Mesenchymal stem cell (in vitro differentiated cells and primary cell): ENCODE results near the gene RNF114.

Source experiments
- DNase-seq: peaks from one replicate; pipeline ENCODE4 v3.0.0-alpha.2; 2013
- H2AFZ ChIP-seq: one replicate; pipeline ENCODE4 v1.6.1; 2013; ENCODE audit warnings: low read depth, mild to moderate bottlenecking, control low read depth, inconsistent platforms, low read length, moderate library complexity
- H2AK5ac ChIP-seq: 2 replicates; pipeline ENCODE4 v1.6.1; 2013; ENCODE audit warnings: low read length, moderate library complexity, mild to moderate bottlenecking, inconsistent platforms; ENCODE audit not compliant: severe bottlenecking
- H2BK120ac ChIP-seq: one replicate; pipeline ENCODE4 v1.6.1; 2013; ENCODE audit warnings: low read depth, mild to moderate bottlenecking, inconsistent platforms, low read length, moderate library complexity
- H2BK12ac ChIP-seq, 2 experiments: one replicate each; pipeline ENCODE4 v1.6.1; 2013; ENCODE audit warnings: inconsistent platforms in 2 of 2, low read length in 2 of 2, mild to moderate bottlenecking in 2 of 2, moderate library complexity in 2 of 2, control low read depth in 1 of 2
- H2BK15ac ChIP-seq: one replicate; pipeline ENCODE4 v1.6.1; 2013; ENCODE audit warnings: mild to moderate bottlenecking, low read depth, inconsistent platforms; ENCODE audit not compliant: poor library complexity, severe bottlenecking
- H2BK5ac ChIP-seq: 2 replicates; pipeline ENCODE4 v1.6.1; 2013; ENCODE audit warnings: low read depth, mild to moderate bottlenecking, low read length, control low read depth, inconsistent platforms; ENCODE audit not compliant: poor library complexity, severe bottlenecking
- H3K14ac ChIP-seq, 2 experiments: one replicate each; pipeline ENCODE4 v1.6.1; 2013; ENCODE audit warnings: inconsistent platforms in 2 of 2, low read length in 2 of 2, control low read depth in 1 of 2, mild to moderate bottlenecking in 1 of 2, moderate library complexity in 1 of 2
- H3K18ac ChIP-seq, 2 experiments: one replicate each; pipeline ENCODE4 v1.6.1; 2013; ENCODE audit warnings: inconsistent platforms in 2 of 2, low read length in 2 of 2, control low read depth in 1 of 2, low read depth in 1 of 2, mild to moderate bottlenecking in 1 of 2
- H3K23ac ChIP-seq, 2 experiments: one replicate each; pipeline ENCODE4 v1.6.1; 2013; ENCODE audit warnings: inconsistent platforms in 2 of 2, low read length in 2 of 2, mild to moderate bottlenecking in 2 of 2, moderate library complexity in 2 of 2, control low read depth in 1 of 2
- H3K27ac ChIP-seq: 2 replicates; pipeline ENCODE4 v1.5.1; 2013; ENCODE audit warnings: mild to moderate bottlenecking, moderate library complexity, low read length, control low read depth, inconsistent platforms; ENCODE audit not compliant: poor library complexity, severe bottlenecking
- H3K27me3 ChIP-seq, 2 experiments: 2 replicates each; pipeline versions ENCODE4 v1.6.1 to v1.7.0; 2013; ENCODE audit warnings: low read length in 2 of 2, mild to moderate bottlenecking in 2 of 2, moderate library complexity in 2 of 2, control low read depth in 1 of 2, inconsistent platforms in 1 of 2; ENCODE audit not compliant: control insufficient read depth in 1 of 2, insufficient read depth in 1 of 2
- H3K36me3 ChIP-seq, 2 experiments: 2 replicates each; pipeline versions ENCODE4 v1.6.1 to v1.7.0; 2013; ENCODE audit warnings: low read length in 2 of 2, control low read depth in 1 of 2, inconsistent platforms in 1 of 2, low read depth in 1 of 2, mild to moderate bottlenecking in 1 of 2; ENCODE audit not compliant: insufficient read depth in 2 of 2, control insufficient read depth in 1 of 2
- H3K4ac ChIP-seq, 2 experiments: one replicate each; pipeline ENCODE4 v1.6.1; 2013; ENCODE audit warnings: inconsistent platforms in 2 of 2, low read length in 2 of 2, mild to moderate bottlenecking in 2 of 2, moderate library complexity in 2 of 2, control low read depth in 1 of 2, low read depth in 1 of 2
- H3K4me1 ChIP-seq: 2 replicates; pipeline ENCODE4 v1.6.1; 2013; ENCODE audit warnings: low read depth, low read length, control low read depth; ENCODE audit not compliant: control insufficient read depth, insufficient read depth
- H3K4me2 ChIP-seq: 2 replicates; pipeline ENCODE4 v1.6.1; 2013; ENCODE audit warnings: low read length, mild to moderate bottlenecking, inconsistent platforms; ENCODE audit not compliant: poor library complexity, severe bottlenecking
- H3K4me3 ChIP-seq, 2 experiments: 2 replicates each; pipeline versions ENCODE4 v1.5.1 to v1.7.0; 2013; ENCODE audit warnings: low read length in 2 of 2, mild to moderate bottlenecking in 2 of 2, control low read depth in 1 of 2, low read depth in 1 of 2; ENCODE audit not compliant: insufficient read depth in 1 of 2
- H3K79me1 ChIP-seq: replicated peaks from 2 replicates; pipeline ENCODE4 v1.6.1; 2013; ENCODE audit warnings: mild to moderate bottlenecking, control low read depth, low read length, inconsistent platforms; ENCODE audit not compliant: poor library complexity, severe bottlenecking
- H3K9ac ChIP-seq: 2 replicates; pipeline ENCODE4 v1.7.0; 2013; ENCODE audit warnings: mild to moderate bottlenecking, low read length, moderate library complexity
- H3K9me3 ChIP-seq: 2 replicates; pipeline ENCODE4 v1.7.0; 2013; ENCODE audit warnings: mild to moderate bottlenecking, low read length; ENCODE audit not compliant: control insufficient read depth
- H4K8ac ChIP-seq: one replicate; pipeline ENCODE4 v1.6.1; 2013; ENCODE audit warnings: inconsistent platforms, mild to moderate bottlenecking, low read length, moderate library complexity
- H4K91ac ChIP-seq: one replicate; pipeline ENCODE4 v1.6.1; 2013; ENCODE audit warnings: mild to moderate bottlenecking, low read length, inconsistent platforms
- WGBS: methylation state at CpG from one replicate; pipeline ENCODE4 v1.1.7; 2013; ENCODE audit warnings: mixed read lengths; 5-methylcytosine and 5-hydroxymethylcytosine counted together

Gene RNF114

DNA sequence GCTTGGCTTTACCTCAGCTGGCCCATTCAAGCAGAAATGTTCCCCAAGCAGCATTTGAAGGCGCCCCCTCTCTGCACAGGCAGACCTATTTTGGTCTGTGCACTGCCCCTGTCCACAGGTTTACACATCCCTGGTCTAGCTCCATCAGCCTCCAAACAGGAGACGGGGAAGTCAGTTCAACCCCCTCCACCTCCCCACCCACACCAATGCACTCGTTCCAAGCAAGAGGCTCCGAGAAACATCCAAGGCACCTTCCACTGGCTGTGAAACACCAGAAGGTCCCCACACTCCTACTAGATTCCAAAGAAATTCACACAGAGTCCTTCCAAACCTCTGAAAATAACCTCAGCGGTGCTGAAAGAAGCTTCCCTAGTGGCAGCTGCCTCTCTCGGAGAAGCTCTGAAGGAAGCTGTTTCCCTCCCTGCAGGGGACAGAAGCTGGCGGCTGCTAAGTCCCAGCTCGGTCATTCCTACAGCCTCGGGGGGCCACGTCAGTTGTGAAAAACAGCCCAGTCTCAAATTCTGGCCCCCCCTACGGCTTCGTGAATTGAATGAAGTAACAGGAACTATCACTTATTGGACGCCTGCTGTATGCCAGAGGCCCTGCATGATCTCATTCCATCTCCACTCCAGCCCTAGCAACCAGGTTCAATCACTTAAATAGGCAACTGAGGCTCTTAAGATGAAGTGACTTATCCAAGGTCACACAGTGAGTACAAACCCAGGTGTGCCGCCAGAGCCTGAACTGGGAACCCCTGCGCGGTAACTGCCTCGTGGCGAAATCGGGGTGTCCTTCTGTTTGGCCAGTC lies 21.7 kb upstream of the RNF114 start:
- H3K4me2 ChIP-seq: peak overlapping the region; percentile 71
- no peak overlapping the region for H3K27ac ChIP-seq
- 17% methylated on average over 19 of the region's 19 CpGs for WGBS
- H2BK15ac ChIP-seq: no peak overlapping the region
- peak overlapping the region in 1 of 2 experiments; percentile 48 for H3K4ac ChIP-seq
- H3K36me3 ChIP-seq: peaks cover 13% of the 10 kb centered on the region in 2 experiments
- H4K8ac ChIP-seq: peak overlapping the region; percentile 73
- H3K23ac ChIP-seq: no peak overlapping the region
- H3K4me1 ChIP-seq: peaks cover 12% of the 10 kb centered on the region
- peak overlapping the region in 1 of 2 experiments; percentile 61 for H3K18ac ChIP-seq
- peak overlapping the region; percentile 91 to 94 for H3K4me3 ChIP-seq
- no peaks in the 10 kb centered on the region for H3K27me3 ChIP-seq
- no peaks in the 10 kb centered on the region for H3K9me3 ChIP-seq
- H3K9ac ChIP-seq: peak overlapping the region; percentile 95
- H2BK12ac ChIP-seq: no peak overlapping the region
- H2BK120ac ChIP-seq: no peak overlapping the region
- no peak overlapping the region for H4K91ac ChIP-seq
- peaks cover 13% of the 10 kb centered on the region for H3K79me1 ChIP-seq
- no peak overlapping the region for H2AK5ac ChIP-seq
- peak; percentile 60 for DNase-seq
- H2AFZ ChIP-seq: no peak overlapping the region
- H3K14ac ChIP-seq: no peak overlapping the region
- H2BK5ac ChIP-seq: no peak overlapping the region

DNA sequence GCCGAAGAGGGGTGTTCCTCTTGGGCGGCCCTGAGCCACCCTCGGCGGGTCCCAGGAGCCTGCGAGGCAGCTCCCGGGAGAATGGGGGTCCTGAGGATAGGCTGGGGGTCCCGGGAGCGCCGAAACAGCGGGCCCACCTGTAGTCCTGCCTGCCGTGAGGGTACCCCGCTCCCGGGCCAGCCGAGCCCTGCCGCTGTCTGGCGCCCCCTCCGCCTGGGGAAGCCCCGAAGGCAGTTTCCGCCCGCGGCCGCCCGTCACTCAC lies 21.1 kb upstream of the RNF114 start:
- peaks cover 9% of the 10 kb centered on the region for H3K79me1 ChIP-seq
- no peak overlapping the region for H2BK120ac ChIP-seq
- peaks cover 12% of the 10 kb centered on the region for H3K4me1 ChIP-seq
- no peak overlapping the region for H3K14ac ChIP-seq
- no peak overlapping the region for H2AK5ac ChIP-seq
- DNase-seq: no peak
- no peak overlapping the region for H2BK5ac ChIP-seq
- no peak overlapping the region for H3K23ac ChIP-seq
- H3K18ac ChIP-seq: peak overlapping the region; percentile 61 to 99
- no peak overlapping the region for H2BK12ac ChIP-seq
- H4K8ac ChIP-seq: peak overlapping the region; percentile 73
- no peaks in the 10 kb centered on the region for H3K27me3 ChIP-seq
- 0% methylated on average over 14 of the region's 23 CpGs for WGBS
- H3K36me3 ChIP-seq: peaks cover 7 to 9% of the 10 kb centered on the region in 2 experiments
- peak overlapping the region; percentile 95 for H3K9ac ChIP-seq
- peak overlapping the region; percentile 91 to 94 for H3K4me3 ChIP-seq
- peak overlapping the region; percentile 13 for H2BK15ac ChIP-seq
- H3K27ac ChIP-seq: no peak overlapping the region
- peak overlapping the region; percentile 48 to 77 for H3K4ac ChIP-seq
- peak overlapping the region; percentile 83 for H2AFZ ChIP-seq
- no peak overlapping the region for H4K91ac ChIP-seq
- H3K9me3 ChIP-seq: no peaks in the 10 kb centered on the region
- peak overlapping the region; percentile 71 for H3K4me2 ChIP-seq

DNA sequence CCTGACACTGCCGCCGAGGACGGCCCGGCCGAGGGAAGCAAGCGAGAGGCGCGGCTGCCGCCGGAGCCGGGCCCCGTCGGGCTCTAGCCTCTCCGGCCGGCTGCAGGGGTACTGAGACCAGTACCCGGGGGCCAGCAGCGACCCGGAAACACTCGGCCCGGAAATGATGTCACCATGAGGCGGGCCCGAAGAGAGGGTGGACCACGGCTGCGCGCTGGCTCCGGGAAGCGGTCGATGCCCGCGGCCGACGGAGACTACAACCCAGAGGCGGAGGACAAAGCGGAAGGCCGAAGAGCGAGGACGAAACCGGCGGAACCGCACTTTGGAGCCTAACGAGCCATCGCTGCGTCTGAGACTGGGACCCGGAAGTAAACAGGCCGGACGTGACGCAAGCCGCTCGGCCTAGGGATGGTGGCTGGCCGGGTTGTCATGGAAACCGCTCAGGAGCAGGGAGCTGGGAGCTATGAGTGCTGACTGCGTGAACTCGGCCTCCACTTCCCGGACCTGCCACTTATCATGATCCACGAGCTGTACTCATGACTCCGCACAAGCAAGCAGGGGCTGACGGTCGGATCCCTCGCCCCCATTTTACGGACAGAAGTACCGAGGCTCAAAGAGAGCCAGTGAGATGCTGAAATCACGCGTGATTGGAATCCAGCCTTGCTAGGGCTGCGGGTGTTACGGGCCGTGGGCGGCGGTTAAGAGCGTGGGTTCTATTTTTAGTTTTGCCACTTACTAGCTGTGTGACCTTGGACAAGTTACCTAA lies 20.6 kb upstream of the RNF114 start, which contains the start of gene SPATA2:
Gene SPATA2, minus strand, starts transcription at position 150 of the 766 bp plus-strand sequence. CDS start 7,039 bp downstream, outside the sequence.
- Histone ChIP-seq H2BK5ac (peak within 1 kb of the TSS; percentile 99), H3K4me1 (peaks cover 12% of the 10 kb centered on the region), H3K4me3 (peak within 1 kb of the TSS; percentile 91 to 94), H3K36me3 (peaks cover 2 to 3% of the 10 kb centered on the region in 2 experiments), H2AFZ (peak within 1 kb of the TSS; percentile 83), H3K9me3 (no peaks in the 10 kb centered on the region), H3K27me3 (no peaks in the 10 kb centered on the region), H4K91ac (peak within 1 kb of the TSS; percentile 100), H3K14ac (peak within 1 kb of the TSS in 1 of 2 experiments; percentile 95), H3K79me1 (peaks cover 6% of the 10 kb centered on the region), H3K27ac (peak within 1 kb of the TSS; percentile 98), H3K4me2 (peak within 1 kb of the TSS; percentile 71), H3K9ac (peak within 1 kb of the TSS; percentile 95), H4K8ac (peak within 1 kb of the TSS; percentile 98), H2AK5ac (no peak within 1 kb of the TSS), H3K23ac (no peak within 1 kb of the TSS), H3K18ac (peak within 1 kb of the TSS; percentile 99 to 100), H2BK15ac (peak within 1 kb of the TSS; percentile 100), H2BK12ac (peak within 1 kb of the TSS; percentile 70 to 96), H2BK120ac (peak within 1 kb of the TSS; percentile 93), H3K4ac (peak within 1 kb of the TSS; percentile 96 to 97)
- under 1% methylated on average over 69 of the region's 69 CpGs for WGBS
- DNase-seq: peak; percentile 98
